Stimulated activated CD8-positive, alpha-beta memory T cell treated with anti-CD3 and anti-CD28 coated beads, Interleukin-7, amount 100 ng/mL, for 48 hours (primary cell): ENCODE data around the gene PKIB.

Source experiments
- DNase-seq, 2 donors: peaks; one replicate each; pipeline ENCODE4 v3.0.0-alpha.2; 2020; ENCODE audit warnings: low read depth in 1 of 2; ENCODE audit errors: extremely low read depth in 1 of 2

Gene PKIB

GRCh38 chr6:122704066-122704465 is 93.9 kb downstream of the PKIB start:
- DNase-seq, result no peak

GRCh38 chr6:122709922-122710512 is 99.8 kb downstream of the PKIB start:
- DNase-seq, result no peak

GRCh38 chr6:122710908-122711635 is 100.9 kb downstream of the PKIB start:
- DNase-seq, result no peak

GRCh38 chr6:122712093-122712447 is 101.9 kb downstream of the PKIB start:
- no peak for DNase-seq

GRCh38 chr6:122712448-122713137 is 102.4 kb downstream of the PKIB start:
- no peak for DNase-seq

- no peak for DNase-seq
Observed at GRCh38 chr6:122713138-122713537, 102.9 kb downstream of the PKIB start.

GRCh38 chr6:122714059-122714458 is 103.9 kb downstream of the PKIB start:
- no peak for DNase-seq

GRCh38 chr6:122715725-122716124 is 105.5 kb downstream of the PKIB start:
- DNase-seq, result no peak

GRCh38 chr6:122717350-122717749 is 107.1 kb downstream of the PKIB start:
- no peak for DNase-seq

GRCh38 chr6:122718616-122719015 is 108.4 kb downstream of the PKIB start:
- DNase-seq, result no peak

- no peak for DNase-seq
Observed at GRCh38 chr6:122719176-122719575, 109.0 kb downstream of the PKIB start.

- no peak for DNase-seq
Observed at GRCh38 chr6:122722746-122723145, 112.5 kb downstream of the PKIB start.

- DNase-seq, result no peak
Observed at GRCh38 chr6:122726649-122727048, 116.4 kb downstream of the PKIB start.

- no peak for DNase-seq
Observed at GRCh38 chr6:122727244-122727643, 117.0 kb downstream of the PKIB start.

- no peak for DNase-seq
Observed at GRCh38 chr6:122730334-122730733, 120.1 kb downstream of the PKIB start.

- DNase-seq, result no peak
Observed at GRCh38 chr6:122730775-122731386, 120.7 kb downstream of the PKIB start.

GRCh38 chr6:122733259-122733658 is 123.1 kb downstream of the PKIB start:
- DNase-seq, result no peak

- no peak for DNase-seq
Observed at GRCh38 chr6:122734529-122735395, 124.6 kb downstream of the PKIB start.

GRCh38 chr6:122735582-122735981 is 125.4 kb downstream of the PKIB start:
- no peak for DNase-seq

- DNase-seq, result no peak
Observed at GRCh38 chr6:122736163-122736562, 126.0 kb downstream of the PKIB start.

- no peak for DNase-seq
Observed at GRCh38 chr6:122736616-122737015, 126.4 kb downstream of the PKIB start.
